Activated B cell treated with CpG ODN at 0.5 μM for 24 hours (primary cell): ENCODE data around the gene PPP1R3C. TPM values are rescaled to one million over a fixed set of nuclear protein-coding genes. Genes with fewer than 3 reads are reported as not detected.

ENCODE experiments used
- ATAC-seq: fragments of 200-7000 bp; cut with Tn5 transposase; one replicate; pipeline ENCODE4 v1.10.0; 2021; ENCODE audit warnings: low read depth, mild to moderate bottlenecking, moderate library complexity
- CTCF ChIA-PET: fragments of 350-600 bp; sonication (Branson Sonifier 250); formaldehyde crosslinking; loops from one replicate; lab custom pipeline; 2021; ENCODE audit warnings: antibody characterized with exemption; lab: Charles Lee
- POLR2A ChIA-PET: fragments of 350-600 bp; sonication (Branson Sonifier 250); formaldehyde crosslinking; loops from one replicate; lab custom pipeline; 2021; ENCODE audit warnings: antibody characterized with exemption; lab: Charles Lee
- DNase-seq: peaks from one replicate; pipeline ENCODE4 v3.0.0; 2022
- H3K27ac Mint-ChIP-seq: one replicate; pipeline ENCODE4 v1.8.0; 2020; ENCODE audit warnings: mixed read lengths
- H3K27me3 Mint-ChIP-seq: one replicate; pipeline ENCODE4 v1.8.0; 2021; ENCODE audit warnings: mixed read lengths
- H3K36me3 Mint-ChIP-seq: one replicate; pipeline ENCODE4 v1.8.0; 2021; ENCODE audit warnings: low read depth, mixed read lengths
- H3K4me1 Mint-ChIP-seq: one replicate; pipeline ENCODE4 v1.8.0; 2021; ENCODE audit warnings: mixed read lengths
- H3K4me3 Mint-ChIP-seq: one replicate; pipeline ENCODE4 v1.8.0; 2020; ENCODE audit warnings: mild to moderate bottlenecking, mixed read lengths
- H3K9me3 Mint-ChIP-seq: one replicate; pipeline ENCODE4 v1.8.0; 2020; ENCODE audit warnings: mixed read lengths
- CTCF ChIP-seq: fragments of 200-600 bp; IDR thresholded peaks from one replicate; pipeline ENCODE4 v1.8.0; 2022; ENCODE audit warnings: antibody characterized with exemption, mild to moderate bottlenecking
- intact Hi-C: fragments of 100-400 bp; cut with micrococcal nuclease; formaldehyde crosslinking; loops from one replicate; pipeline ENCODE4 v1.15.1; 2024
- total RNA-seq: library from RNA; stranded (reverse); gene quantifications from 2 replicates; pipeline ENCODE4 v1.2.3, GENCODE V29; 2022

Gene PPP1R3C
- total RNA-seq, 1 donor from 2014 or later, result not detected

- Mint-ChIP-seq H3K36me3 (no peaks in the 10 kb centered on the region), H3K9me3 (no peaks in the 10 kb centered on the region), H3K27ac (no peak overlapping the region), H3K27me3 (peaks cover 23% of the 10 kb centered on the region), H3K4me1 (no peaks in the 10 kb centered on the region), H3K4me3 (no peak overlapping the region)
- TF ChIP-seq CTCF, result no peak
- no peak for ATAC-seq
- intact Hi-C loops, result no loop called here
- ChIA-PET CTCF (no interaction called here), POLR2A (no interaction called here)
- no peak for DNase-seq
These were observed 30.1 kb upstream of the PPP1R3C start for GRCh38 chr10:91662993-91663392.

GRCh38 chr10:91653219-91653870, 20.5 kb upstream of the PPP1R3C start:
- H3K4me1 Mint-ChIP-seq, result no peaks in the 10 kb centered on the region
- intact Hi-C loops, result no loop called here
- POLR2A ChIA-PET, result no interaction called here
- H3K9me3 Mint-ChIP-seq, result no peaks in the 10 kb centered on the region
- ATAC-seq, result no peak
- peaks cover 6% of the 10 kb centered on the region for H3K27me3 Mint-ChIP-seq
- H3K36me3 Mint-ChIP-seq, result no peaks in the 10 kb centered on the region
- no peak for DNase-seq
- CTCF ChIA-PET, result no interaction called here
- no peak overlapping the region for H3K27ac Mint-ChIP-seq
- no peak overlapping the region for H3K4me3 Mint-ChIP-seq
- no peak for TF ChIP-seq CTCF

GRCh38 chr10:91652364-91652763, 19.5 kb upstream of the PPP1R3C start:
- no peak overlapping the region for H3K27ac Mint-ChIP-seq
- H3K9me3 Mint-ChIP-seq, result no peaks in the 10 kb centered on the region
- H3K4me1 Mint-ChIP-seq, result no peaks in the 10 kb centered on the region
- DNase-seq, result no peak
- ChIA-PET CTCF (no interaction called here), POLR2A (no interaction called here)
- no peaks in the 10 kb centered on the region for H3K36me3 Mint-ChIP-seq
- no peak overlapping the region for H3K4me3 Mint-ChIP-seq
- no peak for TF ChIP-seq CTCF
- no peak for ATAC-seq
- intact Hi-C loops, result no loop called here
- H3K27me3 Mint-ChIP-seq, result peaks cover 3% of the 10 kb centered on the region

- Mint-ChIP-seq H3K27me3 (peaks cover 26% of the 10 kb centered on the region), H3K4me3 (no peak overlapping the region), H3K9me3 (no peaks in the 10 kb centered on the region), H3K36me3 (no peaks in the 10 kb centered on the region), H3K4me1 (no peaks in the 10 kb centered on the region), H3K27ac (no peak overlapping the region)
- ChIA-PET CTCF (no interaction called here), POLR2A (no interaction called here)
- TF ChIP-seq CTCF, result no peak
- DNase-seq (no peak), ATAC-seq (no peak)
- intact Hi-C loops, result no loop called here
These were observed 10.8 kb upstream of the PPP1R3C start for GRCh38 chr10:91643700-91644099.

- ATAC-seq, result no peak
- intact Hi-C loops, result no loop called here
- H3K27ac Mint-ChIP-seq, result no peak overlapping the region
These were observed 10.2 kb upstream of the PPP1R3C start for GRCh38 chr10:91642831-91643692.

More at GRCh38 chr10:91642831-91643692, 10.2 kb upstream of the PPP1R3C start:
- ChIA-PET POLR2A (no interaction called here), CTCF (no interaction called here)
- Mint-ChIP-seq H3K4me1 (no peaks in the 10 kb centered on the region), H3K36me3 (no peaks in the 10 kb centered on the region), H3K9me3 (no peaks in the 10 kb centered on the region), H3K27me3 (peaks cover 26% of the 10 kb centered on the region), H3K4me3 (no peak overlapping the region)
- no peak for TF ChIP-seq CTCF
- DNase-seq, result no peak
